H1 (cell line): ENCODE results near the gene ADD2. TPM values are rescaled to one million over a fixed set of nuclear protein-coding genes. Genes with fewer than 3 reads are reported as not detected.

Experiments used
- CTCF ChIA-PET: fragments of 300-600 bp; sonication (Branson Sonifier 250); formaldehyde crosslinking; loops from one replicate; lab custom pipeline; 2021; ENCODE audit not compliant: partially characterized antibody; lab: Charles Lee
- POLR2A ChIA-PET: fragments of 300-600 bp; sonication (Branson Sonifier 250); formaldehyde crosslinking; loops from one replicate; lab custom pipeline; 2021; ENCODE audit warnings: inconsistent platforms; ENCODE audit not compliant: partially characterized antibody; lab: Charles Lee
- DNase-seq, 2 experiments: peaks; one replicate each; pipeline versions ENCODE4 v3.0.0 to v3.0.0-alpha.2; 2010 to 2022; ENCODE audit warnings: low spot score in 2 of 2, low read depth in 1 of 2, mixed read lengths in 1 of 2
- FAIRE-seq: peaks from 2 replicates; lab custom pipeline; 2011; peaks lifted over from hg19 to GRCh38; lab: Jason Lieb, UNC
- H2AFZ ChIP-seq: 2 replicates; pipeline ENCODE4 v1.8.1; 2012; ENCODE audit warnings: low read length, inconsistent platforms
- H2AK5ac ChIP-seq: 2 replicates; pipeline ENCODE4 v1.6.1; 2013; ENCODE audit warnings: low read depth, low read length
- H2BK120ac ChIP-seq: replicated peaks from 2 replicates; pipeline ENCODE3; 2013; ENCODE audit warnings: low read depth, low read length, inconsistent platforms
- H2BK12ac ChIP-seq: 2 replicates; pipeline ENCODE4 v1.6.1; 2013; ENCODE audit warnings: low read depth, low read length
- H2BK15ac ChIP-seq: 2 replicates; pipeline ENCODE4 v1.6.1; 2013; ENCODE audit warnings: low read length
- H2BK20ac ChIP-seq: 2 replicates; pipeline ENCODE4 v1.6.1; 2013; ENCODE audit warnings: low read length
- H2BK5ac ChIP-seq: 2 replicates; pipeline ENCODE4 v1.6.1; 2013; ENCODE audit warnings: low read depth, low read length
- H3K14ac ChIP-seq: 2 replicates; pipeline ENCODE4 v1.6.1; 2013; ENCODE audit warnings: inconsistent platforms; ENCODE audit not compliant: insufficient read length
- H3K18ac ChIP-seq: 2 replicates; pipeline ENCODE4 v1.6.1; 2013; ENCODE audit warnings: low read length; ENCODE audit errors: extremely low read depth
- H3K23ac ChIP-seq: 2 replicates; pipeline ENCODE4 v1.6.1; 2013; ENCODE audit warnings: inconsistent platforms; ENCODE audit not compliant: insufficient read length
- H3K23me2 ChIP-seq: 2 replicates; pipeline ENCODE4 v1.6.1; 2013; ENCODE audit warnings: low read depth, low read length
- H3K27ac ChIP-seq: 2 replicates; pipeline ENCODE4 v1.6.1; 2011; ENCODE audit warnings: low read depth, low read length, inconsistent platforms
- H3K27me3 ChIP-seq, 4 experiments: replicated peaks in 1 of 4; 1 replicate in 1 of 4; 2 replicates in 3 of 4; pipeline versions ENCODE4 v1.6.1 to v1.8.1; 2011 to 2013; ENCODE audit warnings: low read length in 3 of 4, mild to moderate bottlenecking in 3 of 4, inconsistent platforms in 2 of 4, mixed read lengths in 2 of 4, moderate library complexity in 1 of 4; ENCODE audit not compliant: control insufficient read depth in 3 of 4, insufficient read depth in 3 of 4; ENCODE audit errors: extremely low read depth in 1 of 4
- H3K36me3 ChIP-seq, 4 experiments: 2 replicates each; pipeline versions ENCODE4 v1.6.1 to v1.8.1; 2011 to 2013; ENCODE audit warnings: mild to moderate bottlenecking in 4 of 4, low read length in 3 of 4, moderate library complexity in 2 of 4, control low read depth in 1 of 4, inconsistent platforms in 1 of 4; ENCODE audit not compliant: insufficient read depth in 4 of 4, control insufficient read depth in 2 of 4
- H3K4ac ChIP-seq: replicated peaks from 2 replicates; pipeline ENCODE3; 2013; ENCODE audit warnings: low read length, low read depth, mixed read lengths, inconsistent platforms; ENCODE audit not compliant: insufficient read length
- H3K4me1 ChIP-seq, 4 experiments: replicated peaks in 1 of 4; 1 replicate in 1 of 4; 2 replicates in 3 of 4; pipeline versions ENCODE4 v1.6.1 to v1.8.1; 2011 to 2013; ENCODE audit warnings: low read length in 3 of 4, inconsistent platforms in 2 of 4, mixed read lengths in 1 of 4; ENCODE audit not compliant: insufficient read depth in 4 of 4, control insufficient read depth in 3 of 4
- H3K4me2 ChIP-seq, 2 experiments: 2 replicates each; pipeline versions ENCODE4 v1.6.1 to v1.8.1; 2011 to 2013; ENCODE audit warnings: low read depth in 2 of 2, low read length in 2 of 2, control low read depth in 1 of 2, inconsistent platforms in 1 of 2, mild to moderate bottlenecking in 1 of 2; ENCODE audit not compliant: insufficient read depth in 1 of 2
- H3K4me3 ChIP-seq, 4 experiments: fragments of 200-600, 300-600 bp in 1 of 4; sonication (generic), shearing (Covaris generic), sonication (Bioruptor Twin) in 1 of 4; 2 replicates each; pipeline versions ENCODE4 v1.5.1 to v1.8.1; 2011 to 2016; ENCODE audit warnings: low read length in 4 of 4, low read depth in 3 of 4, control low read depth in 2 of 4, inconsistent platforms in 2 of 4, mild to moderate bottlenecking in 2 of 4, mixed read lengths in 1 of 4, moderate library complexity in 1 of 4; ENCODE audit not compliant: insufficient read depth in 2 of 4; ENCODE audit errors: extremely low read depth in 1 of 4
- H3K56ac ChIP-seq: replicated peaks from 2 replicates; pipeline ENCODE3; 2013; ENCODE audit warnings: low read depth, mild to moderate bottlenecking, mixed read lengths, low read length, inconsistent platforms; ENCODE audit not compliant: insufficient read length
- H3K79me1 ChIP-seq: 2 replicates; pipeline ENCODE4 v1.6.1; 2013; ENCODE audit warnings: low read depth, low read length, control low read depth
- H3K79me2 ChIP-seq, 2 experiments: 2 replicates each; pipeline versions ENCODE4 v1.6.1 to v1.8.1; 2012 to 2013; ENCODE audit warnings: low read length in 2 of 2, mild to moderate bottlenecking in 2 of 2, inconsistent platforms in 1 of 2; ENCODE audit not compliant: insufficient read depth in 2 of 2, control insufficient read depth in 1 of 2
- H3K9ac ChIP-seq, 4 experiments: replicated peaks in 1 of 4; 1 replicate in 1 of 4; 2 replicates in 3 of 4; pipeline versions ENCODE4 v1.6.1 to v1.8.1; 2011 to 2013; ENCODE audit warnings: low read depth in 3 of 4, low read length in 3 of 4, control low read depth in 2 of 4, mild to moderate bottlenecking in 2 of 4, moderate library complexity in 2 of 4, inconsistent platforms in 1 of 4; ENCODE audit errors: extremely low read depth in 1 of 4
- H3K9me3 ChIP-seq, 2 experiments: 2 replicates each; pipeline versions ENCODE4 v1.6.1 to v1.8.1; 2012 to 2013; ENCODE audit warnings: mild to moderate bottlenecking in 2 of 2, moderate library complexity in 2 of 2, control low read depth in 1 of 2, inconsistent platforms in 1 of 2, low read depth in 1 of 2, low read length in 1 of 2, mixed read lengths in 1 of 2; ENCODE audit not compliant: insufficient read depth in 2 of 2
- H4K20me1 ChIP-seq, 2 experiments: replicated peaks in 1 of 2; 2 replicates each; pipeline versions ENCODE3 to v1.8.1; 2011 to 2013; ENCODE audit warnings: inconsistent platforms in 2 of 2, low read length in 2 of 2, mild to moderate bottlenecking in 1 of 2; ENCODE audit not compliant: insufficient read depth in 2 of 2, control insufficient read depth in 1 of 2
- H4K5ac ChIP-seq: 2 replicates; pipeline ENCODE4 v1.6.1; 2013; ENCODE audit warnings: low read length, low read depth, mixed read lengths, inconsistent platforms; ENCODE audit not compliant: insufficient read length
- H4K8ac ChIP-seq: 2 replicates; pipeline ENCODE4 v1.8.0; 2013; ENCODE audit warnings: mild to moderate bottlenecking, moderate library complexity, low read length, inconsistent platforms; ENCODE audit not compliant: insufficient read depth; ENCODE audit errors: extremely low read depth
- H4K91ac ChIP-seq: replicated peaks from 2 replicates; pipeline ENCODE3; 2013; ENCODE audit warnings: low read length, mixed read lengths, inconsistent platforms; ENCODE audit not compliant: insufficient read length
- CTBP2 ChIP-seq: IDR thresholded peaks from 2 replicates; pipeline ENCODE4 v1.7.0; 2011; ENCODE audit warnings: borderline replicate concordance, mild to moderate bottlenecking, moderate library complexity, mixed read lengths, low read length; ENCODE audit not compliant: insufficient read depth, insufficient read length
- MAFK ChIP-seq: IDR thresholded peaks from 2 replicates; pipeline ENCODE4 v1.6.1; 2012; ENCODE audit warnings: low read depth, mild to moderate bottlenecking, improper control_type of control experiment, low read length
- SP1 ChIP-seq: IDR thresholded peaks from 2 replicates; pipeline ENCODE4 v1.6.1; 2011; ENCODE audit warnings: low read depth, low read length
- SUZ12 ChIP-seq: fragments of 200-600 bp; sonication (generic); IDR thresholded peaks from 2 replicates; pipeline ENCODE4 v1.6.1; 2012; ENCODE audit warnings: mild to moderate bottlenecking, inconsistent platforms, low read length, moderate library complexity, mixed read lengths
- WGBS, 2 experiments: shearing (Covaris generic) in 1 of 2; methylation state at CpG; one replicate each; pipeline versions ENCODE4 v1.1.6 to v1.1.7; 2013 to 2015; ENCODE audit warnings: low lambda C conversion rate in 2 of 2, mixed read lengths in 2 of 2, inconsistent platforms in 1 of 2, low coverage in 1 of 2, missing lambda C conversion rate in 1 of 2; ENCODE audit not compliant: insufficient replicate concordance in 2 of 2, insufficient coverage in 1 of 2, insufficient read length in 1 of 2; ENCODE audit errors: extremely low coverage in 1 of 2, missing lambda C conversion rate in 1 of 2; 5-methylcytosine and 5-hydroxymethylcytosine counted together
- polyA plus RNA-seq, 7 experiments: library from polyadenylated mRNA; depleted of rRNA in 3 of 7; stranded (reverse) in 5 of 7; unstranded in 2 of 7; fragments of >200 nt in 5 of 7; fragments of 200-250 nt in 2 of 7; gene quantifications; 1 replicate in 5 of 7; 2 replicates in 1 of 7; 4 replicates in 1 of 7; pipeline versions ENCODE4 v1.2.1 to v1.2.3, GENCODE V29; 2011 to 2013; ENCODE audit warnings: missing spikeins in 2 of 7, mixed read lengths in 2 of 7
- total RNA-seq: library from RNA; stranded (reverse); fragmentation: NEBNext Ultra II Directional; extraction: Animal tissue kit (Norgen Biotek cat#: 25700); gene quantifications from 2 replicates; pipeline ENCODE4 v1.2.1, GENCODE V29; 2021

The ADD2 gene
- total and polyA plus RNA-seq, 2 of the 8 experiments (the other 6 are each of a cell fraction or from before 2014, with no cell fraction given) = 58.5 to 170 TPM

GRCh38 chr2:70670626-70671025, 97.4 kb downstream of the ADD2 start:
- Histone ChIP-seq H3K4me2 (no peak overlapping the region), H3K4ac (no peak overlapping the region), H2BK15ac (no peak overlapping the region), H3K27ac (no peak overlapping the region), H3K36me3 (peaks cover 26 to 62% (median 46%) of the 10 kb centered on the region in 4 experiments; a peak in 7 of 8 replicates), H2BK120ac (no peak overlapping the region), H2AFZ (no peak overlapping the region), H3K23ac (no peak overlapping the region), H3K4me1 (no peaks in the 10 kb centered on the region), H3K9ac (no peak overlapping the region), H4K91ac (no peak overlapping the region), H3K79me1 (no peaks in the 10 kb centered on the region), H3K27me3 (no peaks in the 10 kb centered on the region), H4K20me1 (peaks cover 0 to 2% of the 10 kb centered on the region in 2 experiments), H3K23me2 (no peaks in the 10 kb centered on the region), H3K9me3 (no peaks in the 10 kb centered on the region), H2BK20ac (no peak overlapping the region), H2BK5ac (no peak overlapping the region), H3K14ac (no peak overlapping the region), H4K8ac (no peak overlapping the region), H3K56ac (no peak overlapping the region), H3K18ac (no peak overlapping the region), H2AK5ac (no peak overlapping the region), H3K4me3 (no peak overlapping the region), H2BK12ac (no peak overlapping the region), H4K5ac (no peak overlapping the region), H3K79me2 (no peaks in the 10 kb centered on the region)
- 83% methylated on average over 3 of the region's 3 CpGs; no CpG with 5 or more reads in 1 of the 2 experiments for WGBS, 2 experiments
- CTCF ChIA-PET = interaction anchor here (0.6 to 4.5 kb wide), 8 partner anchors 9 to 211 kb away, joined by 3 to 18 read pairs (median 8); partner anchors contain the start of gene FIGLA
- POLR2A ChIA-PET = interaction anchor here (1.7 kb wide), 1 partner anchor 377 kb away, joined by 4 read pairs; the partner anchor contains the start of gene SNRPG
- DNase-seq (no peak), FAIRE-seq (no peak)
- TF ChIP-seq MAFK (no peak), CTBP2 (no peak), SUZ12 (no peak), SP1 (no peak)
